Sigmoid colon (tissue), 4 donors: Measurements from ENCODE around the gene MTFP1.

Experiments used
- POLR2A ChIP-seq, 2 donors: fragments of 450-650 bp; IDR thresholded peaks; one replicate each; pipeline ENCODE4 v1.6.1; 2016; ENCODE audit warnings: antibody characterized with exemption in 2 of 2, mild to moderate bottlenecking in 2 of 2, moderate library complexity in 2 of 2
- POLR2AphosphoS5 ChIP-seq, 4 donors: sonication (generic); formaldehyde crosslinking; IDR thresholded peaks; one replicate each; pipeline ENCODE4 v1.6.1; 2017; ENCODE audit warnings: antibody characterized with exemption in 4 of 4
- TF ChIP-seq, protein P1 (sequence below), 4 experiments: fragments of 450-650 bp in 3 of 4; fragments of 200-600 bp in 1 of 4; IDR thresholded peaks; one replicate each; pipeline ENCODE4 v1.5.1; 2016 to 2019; ENCODE audit warnings: antibody characterized with exemption in 4 of 4, mild to moderate bottlenecking in 3 of 4, moderate library complexity in 2 of 4

DNA sequence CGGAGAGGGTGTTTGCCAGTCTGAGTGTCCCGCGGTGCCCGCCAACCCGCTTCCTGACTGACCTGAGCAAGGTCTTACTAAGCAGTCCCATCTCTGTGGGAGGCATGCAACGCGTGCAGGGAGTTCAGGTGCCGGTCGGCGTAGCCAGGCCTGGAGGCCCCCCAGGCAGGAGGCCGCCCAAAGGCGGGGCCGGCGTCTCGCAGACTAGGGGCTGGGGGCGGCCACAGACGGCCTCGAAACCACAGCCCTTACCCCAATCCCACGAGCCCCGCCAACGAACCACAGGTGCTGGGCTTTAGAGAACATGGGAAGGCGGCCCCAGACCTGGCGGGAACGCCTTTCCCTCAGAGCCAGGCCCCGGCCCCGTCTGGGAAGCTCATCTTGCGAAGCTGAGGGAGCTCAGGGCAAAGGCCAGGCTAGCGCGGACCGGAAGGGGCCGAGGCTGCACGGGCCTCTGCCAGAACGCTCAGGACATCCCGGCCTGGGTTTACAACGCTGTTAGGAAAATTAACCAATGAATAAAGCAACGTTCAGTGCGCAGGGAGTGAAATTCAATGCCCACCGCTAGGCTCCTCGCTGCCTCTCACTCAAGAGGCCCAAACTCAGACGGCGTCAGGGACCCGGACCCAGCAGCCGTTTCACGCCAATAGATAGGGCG lies 2.1 kb upstream of the MTFP1 start:
- TF ChIP-seq, protein P1, sequence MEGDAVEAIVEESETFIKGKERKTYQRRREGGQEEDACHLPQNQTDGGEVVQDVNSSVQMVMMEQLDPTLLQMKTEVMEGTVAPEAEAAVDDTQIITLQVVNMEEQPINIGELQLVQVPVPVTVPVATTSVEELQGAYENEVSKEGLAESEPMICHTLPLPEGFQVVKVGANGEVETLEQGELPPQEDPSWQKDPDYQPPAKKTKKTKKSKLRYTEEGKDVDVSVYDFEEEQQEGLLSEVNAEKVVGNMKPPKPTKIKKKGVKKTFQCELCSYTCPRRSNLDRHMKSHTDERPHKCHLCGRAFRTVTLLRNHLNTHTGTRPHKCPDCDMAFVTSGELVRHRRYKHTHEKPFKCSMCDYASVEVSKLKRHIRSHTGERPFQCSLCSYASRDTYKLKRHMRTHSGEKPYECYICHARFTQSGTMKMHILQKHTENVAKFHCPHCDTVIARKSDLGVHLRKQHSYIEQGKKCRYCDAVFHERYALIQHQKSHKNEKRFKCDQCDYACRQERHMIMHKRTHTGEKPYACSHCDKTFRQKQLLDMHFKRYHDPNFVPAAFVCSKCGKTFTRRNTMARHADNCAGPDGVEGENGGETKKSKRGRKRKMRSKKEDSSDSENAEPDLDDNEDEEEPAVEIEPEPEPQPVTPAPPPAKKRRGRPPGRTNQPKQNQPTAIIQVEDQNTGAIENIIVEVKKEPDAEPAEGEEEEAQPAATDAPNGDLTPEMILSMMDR (IDR thresholded peaks at IDR 0.05) = no peak
- TF ChIP-seq POLR2AphosphoS5 (IDR thresholded peaks at IDR 0.05) (peak in 3 of 4 donors; percentile 89 to 98 (median 98)), POLR2A (IDR thresholded peaks at IDR 0.05) (peak; percentile 93)
